Fibroblast of lung (primary cell): Measurements from ENCODE around the gene ESPNL.

ENCODE experiments used
- EZH2 ChIP-seq: IDR thresholded peaks from 2 replicates; pipeline ENCODE4 v1.5.1; 2012; ENCODE audit warnings: low read length, control low read depth, mild to moderate bottlenecking; ENCODE audit errors: missing control alignments
- TF ChIP-seq, protein P1 (sequence below), 2 donors: IDR thresholded peaks in 1 of 2; conservative IDR thresholded peaks in 1 of 2; 1 replicate in 1 of 2; 2 replicates in 1 of 2; pipeline ENCODE4 v1.5.1; 2011 to 2012; ENCODE audit warnings: low read length in 2 of 2, control low read depth in 1 of 2, inconsistent platforms in 1 of 2, low read depth in 1 of 2, mild to moderate bottlenecking in 1 of 2

DNA sequence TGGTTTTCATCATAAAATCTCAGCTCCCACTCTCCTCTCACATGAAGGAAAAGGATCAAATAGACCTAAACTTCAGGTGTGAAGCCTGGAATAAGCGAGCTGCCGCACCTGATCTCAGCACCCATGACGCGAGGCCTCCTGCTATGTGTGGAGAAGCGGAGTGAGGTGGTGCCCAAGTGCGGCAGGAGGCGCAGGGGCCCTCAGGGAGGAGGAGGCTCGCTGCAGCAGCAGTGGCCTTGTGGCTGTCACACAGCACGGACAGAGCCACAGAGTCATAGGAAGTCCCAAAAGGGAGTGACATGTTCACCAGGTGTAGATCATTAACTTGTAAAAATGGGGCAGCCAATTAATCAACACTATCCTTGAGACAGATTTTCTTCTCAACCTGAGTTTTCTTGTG lies 30.3 kb upstream of the ESPNL start:
- TF ChIP-seq, protein P1, sequence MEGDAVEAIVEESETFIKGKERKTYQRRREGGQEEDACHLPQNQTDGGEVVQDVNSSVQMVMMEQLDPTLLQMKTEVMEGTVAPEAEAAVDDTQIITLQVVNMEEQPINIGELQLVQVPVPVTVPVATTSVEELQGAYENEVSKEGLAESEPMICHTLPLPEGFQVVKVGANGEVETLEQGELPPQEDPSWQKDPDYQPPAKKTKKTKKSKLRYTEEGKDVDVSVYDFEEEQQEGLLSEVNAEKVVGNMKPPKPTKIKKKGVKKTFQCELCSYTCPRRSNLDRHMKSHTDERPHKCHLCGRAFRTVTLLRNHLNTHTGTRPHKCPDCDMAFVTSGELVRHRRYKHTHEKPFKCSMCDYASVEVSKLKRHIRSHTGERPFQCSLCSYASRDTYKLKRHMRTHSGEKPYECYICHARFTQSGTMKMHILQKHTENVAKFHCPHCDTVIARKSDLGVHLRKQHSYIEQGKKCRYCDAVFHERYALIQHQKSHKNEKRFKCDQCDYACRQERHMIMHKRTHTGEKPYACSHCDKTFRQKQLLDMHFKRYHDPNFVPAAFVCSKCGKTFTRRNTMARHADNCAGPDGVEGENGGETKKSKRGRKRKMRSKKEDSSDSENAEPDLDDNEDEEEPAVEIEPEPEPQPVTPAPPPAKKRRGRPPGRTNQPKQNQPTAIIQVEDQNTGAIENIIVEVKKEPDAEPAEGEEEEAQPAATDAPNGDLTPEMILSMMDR (conservative IDR thresholded peaks at IDR 0.05 in 1 of 2, IDR thresholded peaks at IDR 0.05 in 1 of 2; ENCODE audit: low read depth in 1 of 2, low read length in 2 of 2), result no peak
- TF ChIP-seq EZH2, result no peak
